ENCODE results near the gene NRIP1. TPM values are rescaled to one million over a fixed set of nuclear protein-coding genes. Genes with fewer than 3 reads are reported as not detected.
A peak's percentile ranks its signal among the peaks of the same experiment; 100 is the strongest.

Gene NRIP1
- total and polyA plus RNA-seq, 2 of the 13 experiments (the other 11 are each of a cell fraction or from before 2014, with no cell fraction given) = 21.0 to 69.0 TPM

DNA sequence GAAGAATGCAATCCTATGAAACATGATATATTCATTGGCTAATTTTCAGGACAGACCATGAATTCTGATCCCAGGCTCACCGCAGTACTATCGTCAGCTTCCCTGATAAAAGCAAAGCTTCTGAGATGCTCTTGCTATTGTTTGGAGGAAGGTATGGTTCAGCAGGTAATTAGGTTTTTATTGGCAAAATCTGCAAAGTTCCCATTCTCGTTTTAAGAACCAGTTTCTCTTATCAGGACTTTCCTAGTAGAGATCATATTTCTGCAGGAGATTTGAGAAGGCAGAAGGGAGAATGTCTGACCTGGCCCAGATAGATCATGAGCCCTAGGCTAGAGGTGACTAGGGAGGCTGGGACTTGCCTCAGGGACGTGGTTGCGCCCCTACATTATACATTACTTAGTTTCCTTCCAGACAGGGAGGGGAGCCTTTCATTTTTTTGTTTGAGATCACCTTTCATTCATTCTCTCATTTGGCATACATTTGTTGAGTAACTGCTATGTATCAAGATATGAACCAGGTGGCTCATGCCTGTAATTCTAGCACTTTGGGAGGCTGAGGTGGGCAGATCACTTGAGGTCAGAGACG lies 108.8 kb downstream of the NRIP1 start:
- no peaks in the 10 kb centered on the region for H3K36me3 ChIP-seq (replicated peaks in 1 of 2; ENCODE audit: control insufficient read depth in 1 of 2, insufficient read depth in 2 of 2, low read length in 2 of 2)
- in situ Hi-C loops (cut with HindIII; ENCODE audit: extremely low pct_ligation_motif_present, low pct_unique_long_range_greater_than_20kb) = no loop called here
- no peak overlapping the region for H3K4me3 ChIP-seq (replicated peaks in 1 of 3; ENCODE audit: insufficient read depth in 1 of 3, low read depth in 2 of 3, low read length in 3 of 3)
- POLR2A ChIA-PET = no interaction called here
- TF ChIP-seq FOXM1 (CRISPR knock-in tag; IDR thresholded peaks at IDR 0.05) (no peak), CHD2 (IDR thresholded peaks at IDR 0.05; ENCODE audit: low read depth, low read length) (no peak), ESRRA (CRISPR knock-in tag; IDR thresholded peaks at IDR 0.05; ENCODE audit: low read depth) (no peak), HMGA1 (CRISPR knock-in tag; conservative IDR thresholded peaks at IDR 0.05) (no peak), ZBTB8A (CRISPR knock-in tag; IDR thresholded peaks at IDR 0.05; ENCODE audit: borderline replicate concordance, low read depth) (no peak), NCOA2 (CRISPR knock-in tag; IDR thresholded peaks at IDR 0.05) (no peak)
- TF ChIP-seq, protein P1, sequence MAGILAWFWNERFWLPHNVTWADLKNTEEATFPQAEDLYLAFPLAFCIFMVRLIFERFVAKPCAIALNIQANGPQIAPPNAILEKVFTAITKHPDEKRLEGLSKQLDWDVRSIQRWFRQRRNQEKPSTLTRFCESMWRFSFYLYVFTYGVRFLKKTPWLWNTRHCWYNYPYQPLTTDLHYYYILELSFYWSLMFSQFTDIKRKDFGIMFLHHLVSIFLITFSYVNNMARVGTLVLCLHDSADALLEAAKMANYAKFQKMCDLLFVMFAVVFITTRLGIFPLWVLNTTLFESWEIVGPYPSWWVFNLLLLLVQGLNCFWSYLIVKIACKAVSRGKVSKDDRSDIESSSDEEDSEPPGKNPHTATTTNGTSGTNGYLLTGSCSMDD (CRISPR knock-in tag; IDR thresholded peaks at IDR 0.05) = no peak
- no peak for DNase-seq (ENCODE audit: low spot score)
- no peak overlapping the region for H3K4me2 ChIP-seq (ENCODE audit: low read depth, low read length)
- no peak overlapping the region for H3K27ac ChIP-seq (ENCODE audit: extremely low read length, insufficient read depth, low read length)
- no peaks in the 10 kb centered on the region for H4K20me1 ChIP-seq (ENCODE audit: insufficient read depth, low read length)
- CTCF ChIA-PET (ENCODE audit: low intra/inter-chr PET ratio, low total read pairs) = no interaction called here
- intact Hi-C loops (cut with micrococcal nuclease; ENCODE audit: unreplicated experiment) = no loop called here
- WGBS (ENCODE audit: low lambda C conversion rate) = 95% methylated on average over 6 of the region's 6 CpGs
- H3K9me3 ChIP-seq (ENCODE audit: low read length) = no peaks in the 10 kb centered on the region
- no TSS peak for BruUV-seq (replicated peaks)
- no peaks in the 10 kb centered on the region for H3K79me2 ChIP-seq (ENCODE audit: insufficient read depth, low read length)
- H3K27me3 ChIP-seq (ENCODE audit: control insufficient read depth in 1 of 2, insufficient read depth in 2 of 2, low read length in 2 of 2) = no peaks in the 10 kb centered on the region
- no peak overlapping the region for H3K9ac ChIP-seq (ENCODE audit: insufficient read depth, low read depth, low read length)
- no peak for FAIRE-seq
- no peaks in the 10 kb centered on the region for H3K4me1 ChIP-seq (ENCODE audit: insufficient read depth, low read length)
- H2AFZ ChIP-seq (ENCODE audit: low read length) = no peak overlapping the region
- peak; percentile 26 for ATAC-seq

DNA sequence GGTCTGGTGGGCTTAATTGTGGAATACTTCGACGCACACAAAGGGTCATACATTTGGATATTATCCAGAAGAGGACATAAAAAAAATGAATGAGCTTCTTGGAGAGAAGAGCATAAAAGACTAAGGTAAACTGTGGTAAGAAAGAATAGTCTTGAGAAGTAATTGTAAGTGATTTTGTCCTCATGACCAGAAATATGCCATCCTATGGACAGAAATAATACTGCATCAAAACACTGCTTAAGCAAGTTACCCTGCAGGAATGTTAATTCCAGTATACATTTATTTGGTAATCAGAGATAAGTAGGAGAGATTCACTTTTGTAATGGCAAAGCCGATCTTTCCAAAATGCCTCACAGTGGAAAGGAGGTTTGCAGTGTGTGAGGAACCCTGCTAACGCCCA lies 111.9 kb downstream of the NRIP1 start:
- Histone ChIP-seq H3K9ac (ENCODE audit: insufficient read depth, low read depth, low read length) (no peak overlapping the region), H3K27me3 (ENCODE audit: control insufficient read depth in 1 of 2, insufficient read depth in 2 of 2, low read length in 2 of 2) (no peaks in the 10 kb centered on the region), H2AFZ (ENCODE audit: low read length) (no peak overlapping the region), H3K79me2 (ENCODE audit: insufficient read depth, low read length) (no peaks in the 10 kb centered on the region), H3K36me3 (replicated peaks in 1 of 2; ENCODE audit: control insufficient read depth in 1 of 2, insufficient read depth in 2 of 2, low read length in 2 of 2) (no peaks in the 10 kb centered on the region), H4K20me1 (ENCODE audit: insufficient read depth, low read length) (no peaks in the 10 kb centered on the region), H3K4me2 (ENCODE audit: low read depth, low read length) (no peak overlapping the region), H3K4me3 (replicated peaks in 1 of 3; ENCODE audit: insufficient read depth in 1 of 3, low read depth in 2 of 3, low read length in 3 of 3) (no peak overlapping the region), H3K27ac (ENCODE audit: extremely low read length, insufficient read depth, low read length) (no peak overlapping the region), H3K9me3 (ENCODE audit: low read length) (peaks cover 6% of the 10 kb centered on the region), H3K4me1 (ENCODE audit: insufficient read depth, low read length) (peaks cover 7% of the 10 kb centered on the region)
- ATAC-seq (no peak), FAIRE-seq (no peak), DNase-seq (ENCODE audit: low spot score) (no peak)
- no TSS peak for BruUV-seq (replicated peaks)
- ChIA-PET POLR2A (no interaction called here), CTCF (ENCODE audit: low intra/inter-chr PET ratio, low total read pairs) (no interaction called here)
- 72% methylated on average over 4 of the region's 4 CpGs for WGBS (ENCODE audit: low lambda C conversion rate)
- in situ Hi-C loops (cut with HindIII; ENCODE audit: extremely low pct_ligation_motif_present, low pct_unique_long_range_greater_than_20kb) (no loop called here), intact Hi-C loops (cut with micrococcal nuclease; ENCODE audit: unreplicated experiment) (no loop called here)
- TF ChIP-seq ZNF552 (CRISPR knock-in tag; IDR thresholded peaks at IDR 0.05; ENCODE audit: borderline replicate concordance) = no peak
- TF ChIP-seq, protein P2, sequence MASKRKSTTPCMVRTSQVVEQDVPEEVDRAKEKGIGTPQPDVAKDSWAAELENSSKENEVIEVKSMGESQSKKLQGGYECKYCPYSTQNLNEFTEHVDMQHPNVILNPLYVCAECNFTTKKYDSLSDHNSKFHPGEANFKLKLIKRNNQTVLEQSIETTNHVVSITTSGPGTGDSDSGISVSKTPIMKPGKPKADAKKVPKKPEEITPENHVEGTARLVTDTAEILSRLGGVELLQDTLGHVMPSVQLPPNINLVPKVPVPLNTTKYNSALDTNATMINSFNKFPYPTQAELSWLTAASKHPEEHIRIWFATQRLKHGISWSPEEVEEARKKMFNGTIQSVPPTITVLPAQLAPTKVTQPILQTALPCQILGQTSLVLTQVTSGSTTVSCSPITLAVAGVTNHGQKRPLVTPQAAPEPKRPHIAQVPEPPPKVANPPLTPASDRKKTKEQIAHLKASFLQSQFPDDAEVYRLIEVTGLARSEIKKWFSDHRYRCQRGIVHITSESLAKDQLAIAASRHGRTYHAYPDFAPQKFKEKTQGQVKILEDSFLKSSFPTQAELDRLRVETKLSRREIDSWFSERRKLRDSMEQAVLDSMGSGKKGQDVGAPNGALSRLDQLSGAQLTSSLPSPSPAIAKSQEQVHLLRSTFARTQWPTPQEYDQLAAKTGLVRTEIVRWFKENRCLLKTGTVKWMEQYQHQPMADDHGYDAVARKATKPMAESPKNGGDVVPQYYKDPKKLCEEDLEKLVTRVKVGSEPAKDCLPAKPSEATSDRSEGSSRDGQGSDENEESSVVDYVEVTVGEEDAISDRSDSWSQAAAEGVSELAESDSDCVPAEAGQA (IDR thresholded peaks at IDR 0.05; ENCODE audit: low read depth) = no peak
- TF ChIP-seq, protein P2 (CRISPR knock-in tag; IDR thresholded peaks at IDR 0.05; ENCODE audit: borderline replicate concordance) = no peak
- no peak for TF ChIP-seq ZFP90 (CRISPR knock-in tag; IDR thresholded peaks at IDR 0.05; ENCODE audit: borderline replicate concordance)
- no peak for TF ChIP-seq ZNF205 (CRISPR knock-in tag; IDR thresholded peaks at IDR 0.05)
- TF ChIP-seq HMGA1 (CRISPR knock-in tag; conservative IDR thresholded peaks at IDR 0.05) = no peak
- no peak for TF ChIP-seq ZNF570 (CRISPR knock-in tag; IDR thresholded peaks at IDR 0.05; ENCODE audit: borderline replicate concordance)

All from HepG2 (cell line).